H1 (cell line): ENCODE results near the gene ZNF121. TPM values are rescaled to one million over a fixed set of nuclear protein-coding genes. Genes with fewer than 3 reads are reported as not detected.

Experiments used
- ASH2L ChIP-seq: fragments of 200-600, 300-600 bp; sonication (generic); IDR thresholded peaks from one replicate; pipeline ENCODE4 v1.7.1; 2017; ENCODE audit warnings: low read length
- CREB1 ChIP-seq: IDR thresholded peaks from 2 replicates; pipeline ENCODE4 v1.6.1; 2012; ENCODE audit warnings: inconsistent platforms
- EP300 ChIP-seq, 2 experiments: IDR thresholded peaks; 1 replicate in 1 of 2; 2 replicates in 1 of 2; pipeline ENCODE4 v1.6.1; 2011 to 2012; ENCODE audit warnings: low read depth in 2 of 2, low read length in 2 of 2, mild to moderate bottlenecking in 2 of 2, borderline replicate concordance in 1 of 2, inconsistent platforms in 1 of 2, moderate library complexity in 1 of 2
- EZH2 ChIP-seq: fragments of 200-600 bp; sonication (generic); IDR thresholded peaks from 2 replicates; pipeline ENCODE4 v1.7.1; 2012; ENCODE audit warnings: low read depth, mild to moderate bottlenecking, moderate library complexity, low read length, inconsistent platforms; ENCODE audit not compliant: severe bottlenecking
- GABPA ChIP-seq: IDR thresholded peaks from 2 replicates; pipeline ENCODE4 v1.6.1; 2011; ENCODE audit warnings: mild to moderate bottlenecking, low read length, moderate library complexity, borderline replicate concordance; ENCODE audit not compliant: insufficient read depth
- GTF2F1 ChIP-seq: IDR thresholded peaks from 2 replicates; pipeline ENCODE4 v1.6.1; 2012; ENCODE audit warnings: low read depth, low read length, improper control_type of control experiment, borderline replicate concordance
- HDAC2 ChIP-seq, 2 experiments: fragments of 300-600 bp in 1 of 2; sonication (generic) in 1 of 2; IDR thresholded peaks; 2 replicates each; pipeline ENCODE4 v1.6.1; 2011 to 2012; ENCODE audit warnings: low read depth in 2 of 2, low read length in 2 of 2, mild to moderate bottlenecking in 2 of 2, moderate library complexity in 2 of 2, borderline replicate concordance in 1 of 2, inconsistent platforms in 1 of 2
- JUN ChIP-seq: IDR thresholded peaks from 2 replicates; pipeline ENCODE4 v1.6.1; 2011; ENCODE audit warnings: low read depth, mild to moderate bottlenecking, improper control_type of control experiment, low read length
- JUND ChIP-seq: IDR thresholded peaks from 2 replicates; pipeline ENCODE4 v1.6.1; 2011; ENCODE audit warnings: mild to moderate bottlenecking, improper control_type of control experiment, low read length
- KDM4A ChIP-seq: IDR thresholded peaks from one replicate; pipeline ENCODE4 v1.7.1; 2012; ENCODE audit warnings: low read depth, mild to moderate bottlenecking, moderate library complexity, low read length, inconsistent platforms; ENCODE audit not compliant: severe bottlenecking
- MAX ChIP-seq: IDR thresholded peaks from 2 replicates; pipeline ENCODE4 v1.6.1; 2012; ENCODE audit warnings: inconsistent platforms
- PHF8 ChIP-seq: fragments of 200-600 bp; sonication (generic); conservative IDR thresholded peaks from 2 replicates; pipeline ENCODE4 v1.7.1; 2012; ENCODE audit warnings: low read depth, mild to moderate bottlenecking, inconsistent platforms, low read length, moderate library complexity
- POLR2A ChIP-seq, 2 experiments: IDR thresholded peaks; 1 replicate in 1 of 2; 2 replicates in 1 of 2; pipeline ENCODE4 v1.6.1; 2011; ENCODE audit warnings: low read depth in 2 of 2, low read length in 2 of 2, mild to moderate bottlenecking in 2 of 2; ENCODE audit errors: control extremely low read depth in 1 of 2
- POLR2AphosphoS5 ChIP-seq: IDR thresholded peaks from 2 replicates; pipeline ENCODE4 v1.6.1; 2011; ENCODE audit warnings: low read depth, low read length
- POU5F1 ChIP-seq: IDR thresholded peaks from 2 replicates; pipeline ENCODE4 v1.6.1; 2011; ENCODE audit warnings: low read depth, mild to moderate bottlenecking, low read length, moderate library complexity
- SIN3A ChIP-seq, 2 experiments: IDR thresholded peaks in 1 of 2; conservative IDR thresholded peaks in 1 of 2; 2 replicates each; pipeline ENCODE4 v1.6.1; 2011 to 2012; ENCODE audit warnings: low read length in 2 of 2, improper control_type of control experiment in 1 of 2, low read depth in 1 of 2, mild to moderate bottlenecking in 1 of 2
- TAF1 ChIP-seq: IDR thresholded peaks from 2 replicates; pipeline ENCODE4 v1.6.1; 2011; ENCODE audit warnings: mild to moderate bottlenecking, low read depth, low read length
- TAF7 ChIP-seq: optimal IDR thresholded peaks from 2 replicates; pipeline ENCODE3; 2011; ENCODE audit warnings: low read depth, mild to moderate bottlenecking, inconsistent platforms, low read length, moderate library complexity, borderline replicate concordance
- TBP ChIP-seq: IDR thresholded peaks from 2 replicates; pipeline ENCODE4 v1.6.1; 2011; ENCODE audit warnings: low read depth, low read length, improper control_type of control experiment
- YY1 ChIP-seq: IDR thresholded peaks from 2 replicates; pipeline ENCODE4 v1.6.1; 2011; ENCODE audit warnings: low read depth, mild to moderate bottlenecking, low read length
- polyA plus RNA-seq, 7 experiments: library from polyadenylated mRNA; depleted of rRNA in 3 of 7; stranded (reverse) in 5 of 7; unstranded in 2 of 7; fragments of >200 nt in 5 of 7; fragments of 200-250 nt in 2 of 7; gene quantifications; 1 replicate in 5 of 7; 2 replicates in 1 of 7; 4 replicates in 1 of 7; pipeline versions ENCODE4 v1.2.1 to v1.2.3, GENCODE V29; 2011 to 2013; ENCODE audit warnings: missing spikeins in 2 of 7, mixed read lengths in 2 of 7
- total RNA-seq: library from RNA; stranded (reverse); fragmentation: NEBNext Ultra II Directional; extraction: Animal tissue kit (Norgen Biotek cat#: 25700); gene quantifications from 2 replicates; pipeline ENCODE4 v1.2.1, GENCODE V29; 2021
- TF ChIP-seq, protein P1 (sequence below): IDR thresholded peaks from 2 replicates; pipeline ENCODE4 v1.6.1; 2011; ENCODE audit warnings: low read length, improper control_type of control experiment

Gene ZNF121
- total and polyA plus RNA-seq, 2 of the 8 experiments (the other 6 are each of a cell fraction or from before 2014, with no cell fraction given): 22.2 to 220 TPM

DNA sequence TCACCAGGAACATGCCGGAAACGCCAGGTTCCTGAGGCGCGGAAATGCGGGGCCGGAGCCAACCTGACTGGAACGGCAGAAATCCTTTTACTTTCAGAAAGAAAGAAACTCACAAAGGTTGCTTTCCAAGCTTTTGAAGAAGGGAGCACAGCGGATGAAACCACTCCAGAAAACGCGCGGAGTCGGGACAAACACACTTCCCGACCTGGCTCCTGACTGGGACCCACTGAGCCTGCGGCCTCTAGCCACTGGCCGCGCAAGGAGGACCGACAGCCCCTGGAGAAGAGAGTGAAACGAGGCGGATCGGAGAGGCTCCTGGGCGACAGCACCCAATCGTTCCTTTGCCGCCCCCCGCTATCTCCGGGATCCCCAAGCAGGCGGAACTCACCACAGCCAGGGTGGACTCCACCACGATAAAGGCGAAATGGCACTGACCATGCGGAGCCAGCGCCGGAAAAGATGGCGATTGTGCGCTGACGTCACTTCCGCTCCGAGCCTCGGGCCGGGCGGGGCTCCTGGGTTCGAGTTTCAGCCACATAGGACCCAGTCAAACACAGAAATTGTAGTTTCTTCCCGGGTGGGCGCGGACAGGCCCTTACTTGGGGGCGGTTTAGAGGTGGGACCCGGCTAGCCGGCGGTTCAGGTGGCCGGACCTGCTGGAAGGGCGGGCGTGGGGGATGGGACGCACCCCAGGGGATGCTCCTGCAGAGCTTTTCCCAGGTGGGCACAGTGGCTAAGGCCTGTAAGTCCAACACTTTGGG is at the start of gene ZNF121 (continued):
- TF ChIP-seq SIN3A (conservative IDR thresholded peaks at IDR 0.05 in 1 of 2, IDR thresholded peaks at IDR 0.05 in 1 of 2; ENCODE audit: low read depth in 1 of 2, low read length in 2 of 2) (0 out of 4 replicates have a peak, but pooled peaks of 1 of the 2 experiments have one; percentile 75), CREB1 (peak; percentile 92), TAF7 (peak; percentile 93), PHF8 (peak; percentile 89), GTF2F1 (peak; percentile 86; the same call in 1 of the 2 replicates), TBP (peak; percentile 95), KDM4A (peak; percentile 16), EZH2 (no peak), POLR2AphosphoS5 (peak; percentile 98), JUN (0 out of 2 replicates have a peak, but pooled peaks have one; percentile 47), TAF1 (peak; percentile 98), EP300 (IDR thresholded peaks at IDR 0.05; ENCODE audit: borderline replicate concordance in 1 of 2, low read depth in 2 of 2, low read length in 2 of 2) (no peak), GABPA (peak; percentile 89), ASH2L (peak; percentile 52), YY1 (peak; percentile 97), MAX (peak; percentile 92), POU5F1 (no peak), HDAC2 (IDR thresholded peaks at IDR 0.05; ENCODE audit: borderline replicate concordance in 1 of 2, low read depth in 2 of 2, low read length in 2 of 2) (0 out of 4 replicates have a peak, but pooled peaks have one; percentile 17 to 40), JUND (peak; percentile 88), POLR2A (IDR thresholded peaks at IDR 0.05; ENCODE audit: control extremely low read depth in 1 of 2, low read depth in 2 of 2, low read length in 2 of 2) (peak; percentile 96 to 99)
- TF ChIP-seq, protein P1, sequence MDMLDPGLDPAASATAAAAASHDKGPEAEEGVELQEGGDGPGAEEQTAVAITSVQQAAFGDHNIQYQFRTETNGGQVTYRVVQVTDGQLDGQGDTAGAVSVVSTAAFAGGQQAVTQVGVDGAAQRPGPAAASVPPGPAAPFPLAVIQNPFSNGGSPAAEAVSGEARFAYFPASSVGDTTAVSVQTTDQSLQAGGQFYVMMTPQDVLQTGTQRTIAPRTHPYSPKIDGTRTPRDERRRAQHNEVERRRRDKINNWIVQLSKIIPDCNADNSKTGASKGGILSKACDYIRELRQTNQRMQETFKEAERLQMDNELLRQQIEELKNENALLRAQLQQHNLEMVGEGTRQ: 0 out of 2 replicates have a peak, but pooled peaks have one; percentile 27
